ENCODE data around the gene IFNAR1.
A peak's percentile ranks its signal among the peaks of the same experiment; 100 is the strongest.
"Not testable (repeated sequence)": the region's sequence is repeated elsewhere in the genome, so short reads cannot be mapped to it uniquely, and the experiment has no call there.

The IFNAR1 gene

DNA sequence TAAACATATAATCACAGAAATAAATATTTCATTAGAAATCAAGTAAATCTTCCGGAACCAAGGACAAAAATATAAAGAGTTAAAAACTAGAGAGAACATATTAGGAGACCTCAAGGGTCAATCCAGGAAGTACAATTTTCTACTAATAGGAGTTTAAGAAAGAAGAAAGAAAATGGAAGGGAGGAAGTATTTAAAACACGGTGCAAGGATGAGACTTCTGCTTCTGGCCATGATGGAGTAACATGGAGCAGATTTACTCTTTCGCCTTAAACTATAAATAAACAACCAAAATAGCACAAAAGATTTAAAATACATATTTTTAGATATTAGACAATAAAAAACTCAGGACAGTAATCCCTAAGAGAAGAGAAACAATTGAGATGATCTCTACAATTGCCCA, 12.6 kb upstream of the IFNAR1 start:
- Histone ChIP-seq H3K4me3 (0 out of 20 replicates have a peak overlapping the region, but pooled peaks of 1 of the 10 experiments have one; percentile 0), H3K4me2 (peak overlapping the region; percentile 20 to 61 (median 49); a peak in 20 of 22 replicates), H4K20me1 (no peaks in the 10 kb centered on the region), H3K4me1 (peaks cover 47 to 85% (median 64%) of the 10 kb centered on the region in 10 experiments), H3K9ac (no peak overlapping the region), H3K27me3 (no peaks in the 10 kb centered on the region), H3K36me3 (no peaks in the 10 kb centered on the region), H3K27ac (peak overlapping the region; percentile 28 to 62 (median 48); a peak in 19 of 22 replicates), H3K9me3 (replicated peaks in 1 of 11) (peaks cover 7 to 40% (median 33%) of the 10 kb centered on the region in 11 experiments; a peak in 21 of 22 replicates)
- no peak for TF ChIP-seq Cebpa-rat (IDR thresholded peaks at IDR 0.05)

DNA sequence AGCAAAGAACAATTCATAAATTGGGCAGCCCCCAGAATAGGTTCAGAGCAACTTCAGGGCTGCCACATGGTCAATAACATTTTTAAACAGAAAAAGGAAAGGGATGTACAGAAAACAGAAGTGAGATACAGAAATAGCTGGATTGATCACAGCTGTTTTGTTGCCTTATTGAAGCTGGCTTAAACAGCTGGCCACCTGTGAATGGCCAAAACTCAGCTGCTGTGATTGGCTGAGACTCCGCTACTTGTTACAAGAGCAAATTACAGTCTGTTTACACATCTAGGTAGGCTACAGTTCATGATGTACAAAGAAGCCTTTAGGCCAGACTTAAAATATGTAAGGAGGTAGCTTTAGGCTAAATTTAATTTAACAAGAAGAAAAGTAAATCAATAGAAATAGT, 11.6 kb upstream of the IFNAR1 start:
- no peak for TF ChIP-seq Cebpa-rat (IDR thresholded peaks at IDR 0.05)
- peak overlapping the region in 10 of 11 experiments; percentile 31 to 61 (median 49); a peak in 15 of 22 replicates for H3K4me2 ChIP-seq
- peaks cover 36 to 85% (median 54%) of the 10 kb centered on the region in 10 experiments for H3K4me1 ChIP-seq

DNA sequence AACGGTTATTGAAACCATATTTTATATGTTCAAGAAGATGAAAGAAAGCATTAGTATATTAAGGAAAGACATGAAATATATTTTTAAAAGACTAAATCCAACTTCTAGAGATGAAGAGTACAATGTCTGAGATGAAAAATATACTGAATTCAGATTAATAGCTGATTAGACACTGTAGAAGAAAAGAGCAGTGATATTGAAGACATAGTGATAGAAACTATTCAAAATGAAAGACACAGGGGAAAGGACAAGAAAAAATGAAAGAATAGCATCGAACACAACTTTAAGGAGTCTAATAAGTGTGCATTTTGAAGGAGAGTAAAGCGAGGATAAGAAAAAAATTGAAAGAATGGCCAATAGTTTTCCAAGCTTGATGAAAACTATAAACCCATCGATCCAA, 11.2 kb upstream of the IFNAR1 start:
- no peak overlapping the region; a peak in 1 of 22 replicates for H3K27ac ChIP-seq
- no peak for TF ChIP-seq Cebpa-rat (IDR thresholded peaks at IDR 0.05)
- H3K4me3 ChIP-seq, result no peak overlapping the region
- peaks cover 7 to 40% (median 33%) of the 10 kb centered on the region in 11 experiments; a peak in 21 of 22 replicates for H3K9me3 ChIP-seq (replicated peaks in 1 of 11)
- peaks cover 33 to 85% (median 49%) of the 10 kb centered on the region in 10 experiments for H3K4me1 ChIP-seq
- no peaks in the 10 kb centered on the region for H3K27me3 ChIP-seq
- H3K36me3 ChIP-seq, result no peaks in the 10 kb centered on the region
- H3K9ac ChIP-seq, result no peak overlapping the region
- peak overlapping the region in 4 of 11 experiments; percentile 17 to 49 (median 35); a peak in 6 of 22 replicates for H3K4me2 ChIP-seq
- H4K20me1 ChIP-seq, result no peaks in the 10 kb centered on the region

More for the DNA sequence above, 11.6 kb upstream of the IFNAR1 start:
- Histone ChIP-seq H4K20me1 (no peaks in the 10 kb centered on the region), H3K36me3 (no peaks in the 10 kb centered on the region), H3K9ac (no peak overlapping the region), H3K9me3 (replicated peaks in 1 of 11) (peaks cover 7 to 40% (median 33%) of the 10 kb centered on the region in 11 experiments; a peak in 21 of 22 replicates), H3K27me3 (no peaks in the 10 kb centered on the region), H3K4me3 (no peak overlapping the region), H3K27ac (peak overlapping the region in 9 of 11 experiments; percentile 28 to 62 (median 49); a peak in 13 of 22 replicates)

DNA sequence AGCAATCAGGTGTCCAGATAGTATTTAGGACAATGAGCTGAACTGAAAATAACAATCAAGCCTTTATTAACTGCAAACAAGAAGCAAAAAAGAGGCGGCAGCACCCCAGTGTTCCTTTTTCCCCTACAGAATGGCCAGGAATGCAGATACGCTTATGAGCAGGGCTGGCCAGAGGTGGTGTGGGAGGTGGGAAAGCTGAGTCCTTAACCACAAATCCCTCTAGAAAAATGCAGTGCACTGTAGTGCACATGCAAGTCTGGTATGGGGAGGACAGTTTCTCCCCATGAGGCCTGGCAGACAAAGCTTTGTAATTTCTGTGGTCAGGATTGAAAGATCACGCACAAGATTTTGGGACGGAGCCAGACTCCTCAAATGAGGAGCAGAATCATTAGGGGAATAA, 10.7 kb upstream of the IFNAR1 start:
- H4K20me1 ChIP-seq, result no peaks in the 10 kb centered on the region
- no peaks in the 10 kb centered on the region for H3K36me3 ChIP-seq
- no peak for TF ChIP-seq Cebpa-rat (IDR thresholded peaks at IDR 0.05)
- H3K4me2 ChIP-seq, result peak overlapping the region in 8 of 11 experiments; percentile 17 to 49 (median 26); a peak in 10 of 22 replicates
- no peak overlapping the region for H3K4me3 ChIP-seq
- peaks cover 7 to 40% (median 33%) of the 10 kb centered on the region in 11 experiments; a peak in 21 of 22 replicates for H3K9me3 ChIP-seq (replicated peaks in 1 of 11)
- H3K4me1 ChIP-seq, result peaks cover 28 to 80% (median 44%) of the 10 kb centered on the region in 10 experiments
- no peak overlapping the region for H3K9ac ChIP-seq
- H3K27me3 ChIP-seq, result no peaks in the 10 kb centered on the region
- H3K27ac ChIP-seq, result 0 out of 22 replicates have a peak overlapping the region, but pooled peaks of 1 of the 11 experiments have one; percentile 8

DNA sequence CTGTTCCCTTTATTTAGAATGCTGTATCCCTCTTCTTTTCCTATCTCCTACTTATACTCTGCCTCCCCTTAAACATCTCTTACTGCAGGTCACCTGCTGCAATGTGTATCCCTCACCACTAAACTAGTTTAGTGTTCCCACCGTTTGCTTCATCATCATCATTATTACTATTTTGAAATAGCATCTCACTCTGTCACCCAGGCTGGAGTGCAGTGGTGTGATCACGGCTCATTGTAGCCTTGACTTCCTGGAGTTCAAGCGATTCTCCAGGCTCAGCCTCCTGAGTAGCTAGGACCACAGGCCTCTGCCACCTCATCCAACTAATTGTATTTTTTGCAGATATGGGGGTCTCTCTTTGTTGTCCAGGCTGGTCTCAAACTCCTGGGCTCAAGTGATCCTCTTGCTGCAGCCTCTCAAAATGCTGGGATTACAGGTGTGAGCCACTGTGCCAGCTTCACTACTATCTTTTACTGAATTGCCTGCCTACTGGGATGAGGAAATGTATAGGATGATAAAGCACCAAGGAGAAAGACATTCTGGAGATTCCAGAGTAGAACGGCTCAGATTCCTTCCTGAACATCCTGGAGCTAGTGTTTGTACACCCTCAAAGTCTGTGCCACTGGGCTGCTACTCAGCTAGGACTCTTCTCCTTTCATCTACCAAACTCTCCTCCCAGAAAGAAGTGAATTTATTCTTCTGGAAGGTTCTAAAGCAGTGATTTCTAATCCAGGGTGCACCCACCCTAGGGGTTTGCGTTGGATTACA, 8.6 kb upstream of the IFNAR1 start:
- peak overlapping the region in 3 of 11 experiments; percentile 65 to 70 (median 65); a peak in 6 of 22 replicates for H3K27ac ChIP-seq
- no peaks in the 10 kb centered on the region for H3K27me3 ChIP-seq
- no peak for TF ChIP-seq Cebpa-rat (IDR thresholded peaks at IDR 0.05)
- H3K4me1 ChIP-seq, result peaks cover 19 to 74% (median 30%) of the 10 kb centered on the region in 10 experiments
- no peak overlapping the region for H3K4me3 ChIP-seq
- no peaks in the 10 kb centered on the region for H4K20me1 ChIP-seq
- peak overlapping the region in 3 of 11 experiments; percentile 15 to 71 (median 59); a peak in 4 of 22 replicates for H3K4me2 ChIP-seq
- peak overlapping the region in 1 of 11 experiments; percentile 42; a peak in 2 of 22 replicates for H3K9ac ChIP-seq
- H3K9me3 ChIP-seq (replicated peaks in 1 of 11), result peaks cover 0 to 25% (median 17%) of the 10 kb centered on the region in 11 experiments; a peak in 18 of 22 replicates
- no peaks in the 10 kb centered on the region for H3K36me3 ChIP-seq

DNA sequence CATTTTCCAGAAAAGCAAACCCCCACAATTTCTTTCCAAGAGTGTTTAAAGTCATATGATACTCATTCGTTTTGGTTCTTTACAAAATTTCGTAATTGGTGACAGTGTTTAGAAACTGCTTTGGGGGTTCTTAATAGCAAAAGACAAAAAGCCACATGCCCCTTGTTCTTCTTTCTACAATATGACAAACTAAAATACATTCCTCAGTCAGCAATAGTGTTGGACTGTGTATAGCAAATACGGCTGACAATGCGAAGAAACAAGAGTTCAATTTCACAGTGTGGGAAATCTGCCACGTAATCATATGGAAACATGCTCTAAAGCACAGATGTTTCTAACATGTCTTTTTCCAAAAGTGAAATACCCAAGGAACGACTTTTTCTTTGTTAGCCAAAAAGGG, 7.6 kb upstream of the IFNAR1 start:
- no peaks in the 10 kb centered on the region for H3K27me3 ChIP-seq
- peak overlapping the region in 2 of 11 experiments; percentile 15 to 42; a peak in 1 of 22 replicates for H3K9ac ChIP-seq
- TF ChIP-seq Cebpa-rat (IDR thresholded peaks at IDR 0.05), result no peak
- H3K4me1 ChIP-seq, result peaks cover 14 to 64% (median 22%) of the 10 kb centered on the region in 10 experiments
- no peaks in the 10 kb centered on the region for H4K20me1 ChIP-seq
- peaks cover 0 to 24% (median 17%) of the 10 kb centered on the region in 11 experiments; a peak in 18 of 22 replicates for H3K9me3 ChIP-seq (replicated peaks in 1 of 11)
- no peaks in the 10 kb centered on the region for H3K36me3 ChIP-seq
- H3K4me3 ChIP-seq, result no peak overlapping the region
- H3K4me2 ChIP-seq, result peak overlapping the region in 3 of 11 experiments; percentile 24 to 71 (median 59); a peak in 5 of 22 replicates
- H3K27ac ChIP-seq, result peak overlapping the region in 3 of 11 experiments; percentile 65 to 70 (median 65); a peak in 5 of 22 replicates

DNA sequence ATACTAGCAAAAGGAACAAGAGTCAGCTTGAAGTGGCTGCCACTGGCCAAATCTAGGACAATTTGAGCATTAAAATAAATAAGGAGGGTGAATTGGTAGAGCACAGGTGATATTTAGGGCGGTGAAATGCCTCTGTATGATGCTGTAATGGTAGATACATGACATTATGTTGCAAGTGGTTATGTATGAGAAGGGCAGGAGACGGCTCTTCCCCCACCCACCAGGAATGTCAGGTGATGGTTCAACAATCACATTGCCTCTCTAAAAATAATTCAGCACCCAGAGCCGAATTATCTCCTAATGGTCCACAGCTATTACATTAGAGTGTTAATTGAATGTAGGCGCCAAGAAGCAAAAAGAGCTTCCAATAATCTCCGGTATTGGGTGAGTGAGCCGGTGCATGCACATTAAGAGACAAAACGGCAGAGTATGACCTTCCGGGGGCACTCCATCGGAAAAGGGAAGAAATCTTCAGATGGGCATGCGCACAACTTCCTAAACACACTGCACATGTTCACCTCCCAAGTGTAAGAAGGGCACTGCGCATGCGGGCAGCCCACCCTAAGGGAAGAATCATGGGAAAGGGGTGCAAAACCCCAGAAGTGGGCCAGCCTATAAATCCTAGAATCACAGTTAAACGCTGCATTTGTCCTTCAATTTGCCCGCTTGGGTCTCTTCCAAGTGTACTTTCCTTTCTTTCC, 6.8 kb upstream of the IFNAR1 start:
- TF ChIP-seq Cebpa-rat (IDR thresholded peaks at IDR 0.05), result no peak
- Histone ChIP-seq H3K9ac (peak overlapping the region in 2 of 11 experiments; percentile 15 to 42; a peak in 1 of 22 replicates), H3K4me2 (peak overlapping the region in 3 of 11 experiments; percentile 24 to 71 (median 59); a peak in 5 of 22 replicates), H3K27ac (peak overlapping the region in 3 of 11 experiments; percentile 55 to 70 (median 65); a peak in 5 of 22 replicates), H3K4me3 (no peak overlapping the region), H3K27me3 (no peaks in the 10 kb centered on the region), H3K36me3 (no peaks in the 10 kb centered on the region), H3K9me3 (replicated peaks in 1 of 11) (peaks cover 0 to 19% (median 16%) of the 10 kb centered on the region in 11 experiments; a peak in 18 of 22 replicates), H4K20me1 (no peaks in the 10 kb centered on the region), H3K4me1 (peaks cover 8 to 56% (median 14%) of the 10 kb centered on the region in 10 experiments; a peak in 19 of 20 replicates)

DNA sequence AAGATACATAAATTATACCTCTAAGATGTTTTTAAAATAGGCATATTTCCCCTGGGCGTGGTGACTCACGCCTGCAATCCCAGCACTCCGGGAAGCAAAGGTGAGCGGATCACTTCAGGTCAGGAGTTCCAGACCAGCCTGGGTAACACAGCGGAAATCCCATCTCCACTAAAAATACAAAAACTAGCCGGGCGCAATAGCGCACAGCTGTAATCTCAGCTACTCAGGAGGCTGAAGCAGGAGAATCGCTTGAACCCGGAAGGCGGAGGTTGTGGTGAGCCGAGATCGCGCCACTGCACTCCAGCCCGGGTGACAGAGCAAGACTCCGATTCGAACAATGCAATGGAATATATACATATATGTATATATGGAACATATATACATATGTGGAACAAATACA, 3.8 kb upstream of the IFNAR1 start:
- H3K27me3 ChIP-seq; H3K36me3 ChIP-seq; H3K4me2 ChIP-seq; H3K9ac ChIP-seq; H3K27ac ChIP-seq; H3K4me3 ChIP-seq; H3K9me3 ChIP-seq (replicated peaks in 1 of 11); H4K20me1 ChIP-seq: not testable (repeated sequence)
- peaks cover under 1 to 26% (median 5%) of the 10 kb centered on the region in 10 experiments; a peak in 19 of 20 replicates for H3K4me1 ChIP-seq

DNA sequence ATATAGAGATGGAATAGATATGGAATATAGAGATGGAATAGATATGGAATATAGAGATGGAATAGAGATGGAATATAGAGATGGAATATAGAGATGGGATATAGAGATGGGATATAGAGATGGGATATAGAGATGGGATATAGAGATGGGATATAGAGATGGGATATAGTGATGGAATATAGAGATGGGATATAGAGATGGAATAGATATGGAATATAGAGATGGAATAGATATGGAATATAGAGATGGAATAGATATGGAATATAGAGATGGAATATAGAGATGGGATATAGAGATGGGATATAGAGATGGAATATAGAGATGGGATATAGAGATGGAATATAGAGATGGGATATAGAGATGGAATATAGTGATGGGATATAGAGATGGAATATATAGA, 1.2 kb upstream of the IFNAR1 start:
- H3K9ac ChIP-seq; H3K4me2 ChIP-seq; H3K27me3 ChIP-seq; H3K27ac ChIP-seq; H3K4me3 ChIP-seq; H3K9me3 ChIP-seq (replicated peaks in 1 of 11): not testable (repeated sequence)
- H3K36me3 ChIP-seq, result peaks cover 0 to 18% (median 12%) of the 10 kb centered on the region in 11 experiments; a peak in 14 of 22 replicates
- peaks cover 0 to 25% (median 6%) of the 10 kb centered on the region in 11 experiments; a peak in 8 of 22 replicates for H4K20me1 ChIP-seq
- peaks cover 16 to 28% (median 26%) of the 10 kb centered on the region in 10 experiments for H3K4me1 ChIP-seq

Measured in BLaER1 treated with 17β-estradiol and CSF1 and Interleukin-3, amounts not matched to agents 10 nM and 100 nM (cell line).